ENCODE measurements around the gene LGALS9. TPM values are rescaled to one million over a fixed set of nuclear protein-coding genes. Genes with fewer than 3 reads are reported as not detected.

The LGALS9 gene
- total RNA-seq, 2 donors from 2014 or later: 6.3 to 21.3 TPM

DNA sequence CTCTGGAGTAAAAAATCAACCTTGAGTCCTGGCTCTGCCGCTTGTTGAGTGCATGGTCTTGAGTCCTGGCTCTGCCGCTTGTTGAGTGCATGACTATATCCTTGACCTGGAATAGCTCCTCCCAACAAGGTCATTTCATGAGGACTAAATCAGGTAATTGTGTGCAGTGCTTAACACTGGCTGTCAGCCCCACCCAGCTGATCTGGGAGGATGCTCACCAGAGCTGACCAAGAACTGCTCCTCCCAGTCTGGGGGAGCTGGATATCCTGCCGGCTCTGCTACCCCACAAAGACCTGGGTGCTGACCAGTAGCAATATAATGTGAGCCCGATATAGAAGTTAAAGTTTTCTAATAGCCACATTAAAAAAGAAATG, 20.7 kb upstream of the LGALS9 start:
- H3K4me1 ChIP-seq: no peaks in the 10 kb centered on the region
- no peaks in the 10 kb centered on the region for H3K27me3 ChIP-seq
- no peak overlapping the region for H3K27ac ChIP-seq
- H3K9me3 ChIP-seq: no peaks in the 10 kb centered on the region
- intact Hi-C loops (cut with DNase I): no loop called here
- no peak overlapping the region for H3K4me3 ChIP-seq
- H3K36me3 ChIP-seq (replicated peaks in 1 of 2; ENCODE audit: insufficient read depth in 1 of 2, low read depth in 2 of 2): peaks cover 4 to 59% of the 10 kb centered on the region in 2 donors
- ATAC-seq: no peak
- 86 to 91% methylated on average over 3 to 4 of the region's 4 CpGs for WGBS, 2 donors
- TF ChIP-seq, protein P1, sequence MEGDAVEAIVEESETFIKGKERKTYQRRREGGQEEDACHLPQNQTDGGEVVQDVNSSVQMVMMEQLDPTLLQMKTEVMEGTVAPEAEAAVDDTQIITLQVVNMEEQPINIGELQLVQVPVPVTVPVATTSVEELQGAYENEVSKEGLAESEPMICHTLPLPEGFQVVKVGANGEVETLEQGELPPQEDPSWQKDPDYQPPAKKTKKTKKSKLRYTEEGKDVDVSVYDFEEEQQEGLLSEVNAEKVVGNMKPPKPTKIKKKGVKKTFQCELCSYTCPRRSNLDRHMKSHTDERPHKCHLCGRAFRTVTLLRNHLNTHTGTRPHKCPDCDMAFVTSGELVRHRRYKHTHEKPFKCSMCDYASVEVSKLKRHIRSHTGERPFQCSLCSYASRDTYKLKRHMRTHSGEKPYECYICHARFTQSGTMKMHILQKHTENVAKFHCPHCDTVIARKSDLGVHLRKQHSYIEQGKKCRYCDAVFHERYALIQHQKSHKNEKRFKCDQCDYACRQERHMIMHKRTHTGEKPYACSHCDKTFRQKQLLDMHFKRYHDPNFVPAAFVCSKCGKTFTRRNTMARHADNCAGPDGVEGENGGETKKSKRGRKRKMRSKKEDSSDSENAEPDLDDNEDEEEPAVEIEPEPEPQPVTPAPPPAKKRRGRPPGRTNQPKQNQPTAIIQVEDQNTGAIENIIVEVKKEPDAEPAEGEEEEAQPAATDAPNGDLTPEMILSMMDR (IDR thresholded peaks at IDR 0.05): no peak
- no peak for TF ChIP-seq POLR2A (IDR thresholded peaks at IDR 0.05)
- DNase-seq: no peak

DNA sequence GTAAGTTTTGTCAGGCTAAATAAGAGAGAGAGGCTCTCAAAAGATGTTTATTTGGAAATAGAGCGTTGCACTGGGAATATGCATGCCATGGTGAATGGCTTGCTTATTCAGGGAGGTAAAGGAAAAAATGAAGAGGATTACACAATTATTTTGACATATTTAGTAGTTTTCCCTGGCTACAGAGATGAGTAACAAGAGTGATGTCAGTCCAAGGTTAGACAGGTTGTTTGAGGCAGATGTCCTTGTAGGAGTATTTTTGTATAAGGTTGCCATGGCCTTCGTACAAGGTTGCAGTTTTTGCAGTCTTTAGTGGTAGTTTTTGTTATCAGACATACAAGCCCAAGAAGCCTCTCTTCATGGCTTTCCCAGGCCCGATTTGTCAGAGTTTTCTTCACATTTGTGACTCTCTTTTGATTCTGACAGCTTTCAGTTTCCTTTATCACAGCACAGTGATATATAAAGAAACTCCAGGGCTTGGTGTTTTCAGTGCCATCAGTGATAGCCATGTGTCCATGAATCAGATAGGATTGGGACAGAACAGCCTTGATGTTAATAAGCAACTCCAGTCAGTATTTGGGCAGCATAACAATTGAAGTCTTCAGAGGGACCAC, 18.7 kb upstream of the LGALS9 start:
- Histone ChIP-seq H3K4me3 (no peak overlapping the region), H3K4me1 (no peaks in the 10 kb centered on the region), H3K9me3 (no peaks in the 10 kb centered on the region), H3K36me3 (replicated peaks in 1 of 2; ENCODE audit: insufficient read depth in 1 of 2, low read depth in 2 of 2) (peaks cover 5 to 60% of the 10 kb centered on the region in 2 donors), H3K27me3 (no peaks in the 10 kb centered on the region), H3K27ac (no peak overlapping the region)
- 74 to 81% methylated on average over 3 of the region's 3 CpGs for WGBS, 2 donors
- ATAC-seq: no peak
- no peak for TF ChIP-seq POLR2A (IDR thresholded peaks at IDR 0.05)
- TF ChIP-seq, protein P1 (IDR thresholded peaks at IDR 0.05): no peak
- intact Hi-C loops (cut with DNase I): no loop called here
- DNase-seq: no peak

- no peaks in the 10 kb centered on the region for H3K27me3 ChIP-seq
- H3K4me3 ChIP-seq: no peak overlapping the region
- TF ChIP-seq, protein P1 (IDR thresholded peaks at IDR 0.05): no peak
- no peak for TF ChIP-seq POLR2A (IDR thresholded peaks at IDR 0.05)
- DNase-seq (no peak), ATAC-seq (no peak)
- H3K36me3 ChIP-seq (replicated peaks in 1 of 2; ENCODE audit: insufficient read depth in 1 of 2, low read depth in 2 of 2): peaks cover 9 to 58% of the 10 kb centered on the region in 2 donors
- no peaks in the 10 kb centered on the region for H3K9me3 ChIP-seq
- H3K4me1 ChIP-seq: no peaks in the 10 kb centered on the region
- 81 to 87% methylated on average over 3 of the region's 3 CpGs for WGBS, 2 donors
- no peak overlapping the region for H3K27ac ChIP-seq
- intact Hi-C loops (cut with DNase I): no loop called here
These were observed 17.6 kb upstream of the LGALS9 start for GRCh38 chr17:27613433-27613832.

GRCh38 chr17:27615121-27615520, 15.9 kb upstream of the LGALS9 start:
- DNase-seq: no peak
- ATAC-seq: no peak
- TF ChIP-seq, protein P1 (IDR thresholded peaks at IDR 0.05): no peak
- no peak for TF ChIP-seq POLR2A (IDR thresholded peaks at IDR 0.05)
- H3K27me3 ChIP-seq: no peaks in the 10 kb centered on the region
- no peak overlapping the region for H3K27ac ChIP-seq
- H3K36me3 ChIP-seq (replicated peaks in 1 of 2; ENCODE audit: insufficient read depth in 1 of 2, low read depth in 2 of 2): peaks cover 9 to 55% of the 10 kb centered on the region in 2 donors
- no peaks in the 10 kb centered on the region for H3K4me1 ChIP-seq
- intact Hi-C loops (cut with DNase I): no loop called here
- no peak overlapping the region for H3K4me3 ChIP-seq
- WGBS, 2 donors: 89 to 100% methylated on average over 1 of the region's 1 CpG
- H3K9me3 ChIP-seq: no peaks in the 10 kb centered on the region

GRCh38 chr17:27616414-27616813, 14.6 kb upstream of the LGALS9 start:
- ATAC-seq (no peak), DNase-seq (no peak)
- Histone ChIP-seq H3K27me3 (no peaks in the 10 kb centered on the region), H3K27ac (no peak overlapping the region), H3K36me3 (replicated peaks in 1 of 2; ENCODE audit: insufficient read depth in 1 of 2, low read depth in 2 of 2) (peaks cover 9 to 56% of the 10 kb centered on the region in 2 donors), H3K4me3 (no peak overlapping the region), H3K4me1 (no peaks in the 10 kb centered on the region), H3K9me3 (no peaks in the 10 kb centered on the region)
- no peak for TF ChIP-seq POLR2A (IDR thresholded peaks at IDR 0.05)
- TF ChIP-seq, protein P1 (IDR thresholded peaks at IDR 0.05): no peak
- intact Hi-C loops (cut with DNase I): no loop called here
- WGBS, 2 donors: 81 to 85% methylated on average over 4 of the region's 4 CpGs

All from body of pancreas (tissue), 4 donors.